Measurements from ENCODE around the gene KL. TPM values are rescaled to one million over a fixed set of nuclear protein-coding genes. Genes with fewer than 3 reads are reported as not detected.

Gene KL
- total RNA-seq, 1 donor, result 1.3 TPM

DNA sequence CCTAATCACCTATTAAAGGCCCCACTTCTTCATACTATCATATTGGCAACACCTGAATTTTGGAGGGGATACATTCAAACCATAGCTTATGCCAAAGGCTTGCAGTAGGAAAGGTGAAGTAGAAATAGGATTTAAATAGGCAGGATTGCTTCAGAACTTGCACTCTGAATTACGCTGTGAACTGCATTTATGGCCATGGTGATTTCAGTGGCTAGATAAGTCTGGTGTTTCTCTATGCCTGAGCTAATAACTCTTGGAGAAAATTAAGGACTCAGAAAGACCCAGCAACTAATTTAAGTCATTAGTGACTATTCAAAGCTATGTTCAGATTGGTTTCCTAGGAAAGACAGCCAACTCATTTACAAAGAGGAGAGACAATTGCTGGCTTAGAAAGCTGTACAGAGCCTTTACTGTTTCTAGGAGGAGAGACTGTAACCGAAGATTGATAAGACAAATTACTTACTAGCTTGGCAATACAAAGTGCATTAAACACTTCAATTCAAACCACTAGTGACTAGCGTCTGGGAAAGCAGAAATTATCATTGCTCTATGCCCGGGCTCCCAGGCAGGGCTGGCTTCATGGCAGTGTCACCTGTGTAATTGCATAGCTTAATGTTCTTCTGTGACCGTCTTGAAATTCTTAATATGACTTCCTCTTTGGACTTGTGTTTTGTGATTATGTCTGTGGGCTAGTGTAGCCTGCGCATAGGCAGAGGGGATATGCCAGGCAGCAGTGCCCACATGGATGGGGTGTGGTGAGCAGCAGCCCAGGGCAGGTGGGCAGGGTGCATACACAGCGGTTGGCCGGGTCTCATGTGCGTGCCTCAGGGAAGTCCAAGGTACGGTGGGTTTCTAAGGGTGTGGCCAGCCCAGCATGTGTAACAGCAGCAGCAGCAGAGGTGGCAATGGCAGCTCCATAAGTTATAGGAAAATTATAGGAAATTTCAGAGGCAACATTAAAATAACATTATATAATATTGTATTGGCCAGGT is 60.1 kb downstream of the KL start:
- no peak for DNase-seq (ENCODE audit: low read depth in 2 of 3, low spot score in 2 of 3)

DNA sequence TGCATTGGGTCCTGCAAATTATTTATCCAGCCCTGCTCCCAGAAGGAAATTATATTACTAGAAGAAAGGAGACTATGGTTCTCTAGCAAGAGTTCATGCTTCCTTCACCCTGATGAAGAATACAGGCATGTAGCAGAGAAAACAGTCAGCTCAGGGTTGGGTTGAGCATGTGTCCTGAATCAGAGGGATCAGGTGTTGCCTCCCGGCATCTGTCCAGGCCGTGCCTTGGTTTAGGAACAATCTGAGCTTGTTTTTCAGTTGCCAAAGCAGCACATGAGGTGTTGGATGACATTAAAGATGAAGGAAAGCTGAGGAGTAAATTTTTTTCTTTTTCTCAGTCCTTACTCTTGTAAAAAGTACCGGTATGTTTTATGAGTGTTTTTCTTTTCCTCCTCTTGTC is 62.0 kb downstream of the KL start:
- no peak for DNase-seq (ENCODE audit: low read depth in 2 of 3, low spot score in 2 of 3)

DNA sequence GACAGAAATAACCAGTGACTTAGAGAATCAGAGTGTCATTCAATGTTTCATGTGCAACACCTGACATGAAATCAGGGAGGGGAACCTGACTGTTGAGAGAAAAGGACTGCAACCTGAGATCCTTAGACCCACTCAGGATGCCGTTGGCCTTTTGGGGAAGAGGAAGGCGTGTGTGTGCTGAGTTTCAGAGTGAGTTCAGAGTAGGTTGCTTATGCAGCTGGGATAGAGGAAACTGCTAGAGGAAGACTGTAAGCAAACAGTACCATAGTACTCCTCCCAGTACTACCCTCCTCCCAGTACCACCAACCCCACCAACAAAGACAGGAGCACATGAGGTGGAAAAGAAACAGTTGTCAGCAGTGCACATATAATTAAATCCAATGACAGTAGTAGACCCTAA is 63.7 kb downstream of the KL start:
- DNase-seq (ENCODE audit: low read depth in 2 of 3, low spot score in 2 of 3), result no peak

DNA sequence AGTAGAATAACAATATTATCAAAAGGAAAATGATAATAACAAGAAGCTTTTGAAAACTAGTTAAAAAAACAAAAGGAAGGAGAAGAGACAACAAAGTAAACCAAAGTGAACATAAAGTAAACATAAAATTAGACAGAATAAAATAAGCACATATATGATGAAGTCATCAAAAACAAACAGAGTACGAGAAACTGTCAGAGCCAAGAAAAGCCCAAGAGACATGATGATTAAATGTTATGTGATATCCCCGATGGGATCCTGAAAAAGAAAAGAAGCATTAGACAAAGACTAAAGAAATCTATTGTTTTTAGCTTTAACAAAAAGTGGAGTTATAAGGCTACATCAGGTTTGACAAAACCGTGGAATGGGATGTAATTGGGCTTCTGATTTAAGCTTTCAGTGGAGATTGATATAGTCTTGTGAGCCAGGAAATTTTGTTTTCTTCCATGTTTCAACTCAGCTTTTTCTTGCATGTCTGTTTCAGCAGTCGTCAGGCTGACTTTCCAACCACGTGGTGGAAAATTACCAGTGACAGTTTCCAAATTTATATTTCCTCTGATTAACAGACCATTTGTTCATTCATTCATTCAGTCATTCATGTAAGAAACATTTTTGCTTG is 64.9 kb downstream of the KL start:
- no peak for DNase-seq (ENCODE audit: low read depth in 2 of 3, low spot score in 2 of 3)

DNA sequence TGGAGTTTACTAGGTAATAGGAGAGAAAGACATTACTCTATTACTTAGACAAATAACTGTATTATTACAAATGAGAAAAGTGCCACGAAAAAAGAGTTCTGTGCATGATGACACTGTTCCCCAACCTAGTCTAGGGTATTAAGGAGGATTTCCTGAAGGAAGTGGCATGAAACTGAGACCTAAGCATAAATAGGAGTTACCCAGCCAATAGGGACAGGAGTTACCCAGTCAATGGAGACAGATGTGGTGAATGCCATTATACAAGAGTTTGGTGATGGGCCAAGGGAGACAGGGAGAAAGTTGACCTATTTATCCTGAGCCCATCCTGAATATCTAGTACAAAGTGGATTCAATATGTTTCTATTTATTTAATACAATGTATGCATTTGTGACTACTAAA is 65.4 kb downstream of the KL start:
- DNase-seq (ENCODE audit: low read depth in 2 of 3, low spot score in 2 of 3), result no peak

DNA sequence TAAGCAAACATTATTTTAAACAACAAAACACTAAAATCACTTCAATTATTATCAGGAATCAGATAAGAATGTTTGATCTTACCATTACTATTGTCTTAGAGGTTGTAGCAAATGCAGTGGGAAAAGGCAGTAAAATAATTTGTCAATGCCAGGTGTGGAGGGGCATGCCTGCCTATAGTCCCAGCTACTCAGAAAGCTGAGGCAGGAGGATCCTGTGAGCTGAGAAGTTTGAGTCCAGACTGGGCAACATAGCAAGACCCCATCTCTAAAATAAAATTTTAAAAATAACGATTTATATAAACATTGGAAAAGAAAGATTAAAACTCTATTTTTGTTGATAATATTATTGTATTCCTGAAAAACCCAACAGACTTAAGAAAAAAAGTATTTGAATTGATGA is 66.8 kb downstream of the KL start:
- no peak for DNase-seq (ENCODE audit: low read depth in 2 of 3, low spot score in 2 of 3)

DNA sequence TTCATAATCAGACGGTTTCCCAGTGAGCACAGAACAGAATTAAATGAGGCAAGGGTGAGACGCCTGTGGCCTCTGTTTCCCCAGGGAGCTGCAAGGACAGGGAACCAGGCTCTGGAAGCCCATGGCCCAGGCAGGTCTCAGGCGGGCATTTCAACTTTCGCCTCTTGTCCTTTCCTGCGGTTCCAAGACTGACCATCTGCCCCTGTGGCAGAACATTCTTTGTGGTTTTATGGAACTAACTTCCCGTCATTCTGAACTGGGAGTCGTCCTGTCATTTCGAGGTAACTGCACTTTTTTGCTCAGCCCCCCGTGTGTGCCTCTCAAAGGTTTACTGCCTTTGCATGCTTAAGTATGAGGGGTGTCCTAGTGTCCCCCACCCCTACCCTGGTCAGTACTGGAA is 70.9 kb downstream of the KL start:
- DNase-seq (ENCODE audit: low read depth in 2 of 3, low spot score in 2 of 3), result no peak

DNA sequence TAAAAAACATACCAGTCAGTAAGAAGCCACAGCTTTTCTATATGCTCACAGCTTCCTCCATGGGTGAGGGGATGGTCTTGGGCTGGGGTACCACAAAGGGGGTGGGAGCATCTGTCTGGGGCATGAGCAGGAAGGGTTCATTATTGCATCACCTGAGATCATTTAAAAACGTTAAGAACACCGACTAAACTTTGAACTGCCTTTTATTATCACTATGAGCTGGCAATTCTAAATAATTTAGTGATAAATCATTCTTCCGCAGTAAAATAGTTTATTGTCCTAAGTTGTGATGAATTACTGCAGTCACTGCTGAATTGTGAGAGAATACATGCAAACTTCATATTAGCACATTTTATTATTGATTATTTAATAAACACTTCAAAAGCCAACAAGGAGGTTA is 71.6 kb downstream of the KL start:
- no peak for DNase-seq (ENCODE audit: low read depth in 2 of 3, low spot score in 2 of 3)

DNA sequence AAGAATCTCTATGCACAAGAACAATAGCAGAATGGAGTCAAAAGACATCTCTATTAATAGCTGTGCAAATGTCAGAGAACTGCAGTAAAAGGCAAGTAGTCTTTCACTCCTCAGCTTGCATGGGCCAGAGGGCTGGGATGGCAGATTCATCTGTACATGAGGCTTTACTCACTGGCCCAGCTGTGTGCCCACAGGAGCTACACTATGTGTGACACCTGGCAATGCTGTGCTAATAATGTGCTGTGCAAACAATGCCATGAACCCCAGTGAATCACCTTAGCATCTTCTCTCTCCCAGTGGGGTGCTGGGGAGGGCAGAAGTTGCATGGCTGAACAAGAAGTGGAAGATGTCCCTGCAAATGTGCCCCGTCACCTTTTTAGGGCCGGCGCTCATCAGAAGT is 73.1 kb downstream of the KL start:
- no peak for DNase-seq (ENCODE audit: low read depth in 2 of 3, low spot score in 2 of 3)

DNA sequence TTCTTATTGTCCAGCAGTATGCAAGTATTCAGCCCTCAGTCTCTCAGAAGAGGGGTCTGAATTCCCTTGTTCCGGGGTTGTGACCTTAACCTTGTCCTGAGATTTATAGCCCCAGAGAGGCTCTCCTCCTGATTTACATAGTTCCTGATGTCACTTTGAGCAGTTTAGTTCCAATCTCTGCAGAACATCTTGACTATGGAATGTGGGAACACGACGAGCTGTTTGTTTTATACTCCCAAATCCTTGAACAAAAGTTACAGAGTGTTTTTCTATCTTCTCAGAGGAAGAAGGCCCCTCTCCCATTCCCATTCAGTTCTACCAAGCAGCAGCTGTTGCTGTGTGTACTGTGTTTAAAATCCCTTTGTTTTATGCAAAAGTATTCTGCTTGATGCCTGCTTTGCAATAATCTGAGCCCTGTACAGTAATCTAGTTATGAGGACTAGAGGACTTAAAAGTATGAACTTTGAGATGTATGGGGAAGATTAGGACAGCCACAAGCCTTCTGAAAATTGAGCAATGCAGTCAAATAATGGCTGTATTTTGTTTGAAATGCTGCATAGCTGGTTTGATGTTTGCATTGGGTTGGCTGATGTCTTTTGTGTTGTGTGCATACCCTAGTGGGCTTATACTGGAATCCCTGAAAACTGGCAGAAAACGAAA is 74.7 kb downstream of the KL start:
- no peak for DNase-seq (ENCODE audit: low read depth in 2 of 3, low spot score in 2 of 3)

DNA sequence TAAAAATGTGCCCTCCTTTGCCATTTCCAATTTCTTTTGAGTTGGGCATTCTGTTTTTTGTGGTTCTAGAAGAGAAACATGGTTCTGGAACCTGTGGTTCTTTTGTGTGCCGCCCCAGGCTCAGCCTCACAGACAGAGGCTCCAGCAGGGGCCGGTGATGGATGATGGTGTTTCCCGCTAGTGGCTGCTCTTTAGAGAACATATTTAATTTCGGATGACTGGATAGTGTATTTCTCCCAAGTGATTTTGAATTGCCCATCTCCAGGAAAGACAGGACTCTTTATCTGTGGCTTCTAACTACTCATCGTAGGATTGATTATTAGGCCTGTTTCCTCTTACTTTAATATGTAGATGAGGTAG is 75.2 kb downstream of the KL start:
- DNase-seq (ENCODE audit: low read depth in 2 of 3, low spot score in 2 of 3), result no peak

DNA sequence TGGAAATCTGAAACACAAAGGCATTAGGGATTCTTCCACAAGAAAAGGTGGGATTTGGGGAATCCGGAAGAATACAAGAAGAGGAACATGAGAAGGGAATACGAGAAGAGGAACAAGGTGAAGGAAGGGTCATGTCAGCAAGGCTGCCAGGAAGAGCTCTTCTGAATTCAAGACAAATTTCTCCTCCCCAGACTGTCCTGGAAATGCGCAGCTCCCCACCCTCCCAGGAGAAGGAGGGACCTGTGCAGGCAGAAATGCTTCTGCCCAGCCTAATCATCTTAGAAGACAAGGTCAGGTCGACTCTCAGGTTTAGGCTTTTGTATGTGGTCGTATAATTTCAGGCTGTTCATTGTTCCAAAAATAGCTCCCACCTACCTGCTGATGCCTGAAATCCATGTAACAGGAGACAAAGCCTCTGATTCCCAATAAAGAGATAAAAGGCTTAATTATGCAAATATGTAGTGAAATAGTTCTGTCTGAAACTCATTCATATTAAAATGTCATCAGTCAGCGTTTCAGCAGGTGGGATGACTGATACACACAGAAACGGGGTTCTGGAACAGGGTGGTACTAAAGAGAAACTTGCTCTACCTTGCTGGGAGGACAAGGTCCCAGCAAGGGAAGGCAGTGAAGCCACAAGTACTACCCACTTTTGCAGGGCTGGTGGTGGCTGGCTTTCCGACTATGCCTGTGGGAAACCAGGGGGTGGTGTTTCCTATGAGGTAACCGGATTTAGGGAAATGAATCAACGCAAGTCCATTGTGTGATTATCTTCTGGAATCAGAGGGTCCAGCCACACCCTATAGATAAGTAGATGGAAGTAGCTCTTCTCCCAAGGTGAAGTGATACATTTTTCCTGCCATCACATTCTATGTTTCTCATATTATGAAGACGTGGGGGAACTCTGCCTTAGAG is 76.1 kb downstream of the KL start:
- DNase-seq (ENCODE audit: low read depth in 2 of 3, low spot score in 2 of 3), result no peak

DNA sequence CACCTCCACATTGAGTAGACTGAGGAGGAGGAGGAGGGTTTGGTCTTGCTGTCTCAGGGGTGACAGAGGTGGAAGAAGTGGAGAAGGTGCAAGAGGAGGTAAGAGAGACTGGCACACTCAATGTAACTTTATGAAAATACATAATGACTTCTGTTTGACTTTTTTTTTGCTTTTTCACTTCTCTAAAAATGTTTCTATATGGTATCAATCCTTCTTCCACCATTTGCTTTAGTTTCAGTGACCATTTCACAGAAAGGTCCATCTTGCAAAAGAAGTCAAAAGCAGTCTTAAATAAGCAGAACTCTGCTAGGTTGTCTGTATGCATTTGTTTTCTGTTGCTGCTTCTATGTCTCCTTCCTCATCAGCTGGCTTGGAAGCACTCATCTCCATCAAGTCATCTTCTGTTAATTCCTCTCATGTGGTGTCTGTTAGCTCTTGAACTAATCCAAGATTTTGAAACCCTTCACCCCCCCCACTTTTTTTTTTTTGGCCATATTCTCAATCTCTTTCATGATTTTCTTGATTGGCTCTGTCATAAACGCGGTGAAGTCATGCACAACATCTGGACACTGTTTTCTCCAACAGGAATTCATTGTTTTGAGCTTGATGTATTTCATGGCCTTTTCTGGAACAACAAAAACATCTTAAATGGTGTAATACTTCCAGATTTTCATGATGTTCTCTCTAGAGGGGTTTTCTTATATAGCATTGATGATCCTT is 80.8 kb downstream of the KL start:
- DNase-seq (ENCODE audit: low read depth in 2 of 3, low spot score in 2 of 3), result no peak

DNA sequence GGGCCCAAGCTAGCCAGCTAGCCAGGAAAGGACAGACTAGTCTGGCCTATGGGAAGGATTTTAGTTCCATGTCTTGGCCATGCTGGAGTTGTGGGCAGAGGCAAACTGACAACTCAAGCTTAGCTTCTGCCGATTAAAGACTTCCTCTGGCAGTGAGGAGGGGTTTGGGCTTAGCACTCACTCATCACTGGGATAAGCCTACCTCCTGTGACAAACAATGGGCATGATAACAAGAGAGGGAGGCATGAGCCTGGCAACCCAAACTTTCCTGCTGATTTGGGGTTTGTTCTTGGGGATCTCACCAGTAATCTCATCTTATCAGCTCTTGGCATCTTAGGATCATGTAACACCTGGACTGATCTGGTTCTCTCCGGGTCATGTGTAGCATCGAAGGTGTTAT is 83.6 kb downstream of the KL start:
- no peak for DNase-seq (ENCODE audit: low read depth in 2 of 3, low spot score in 2 of 3)

DNA sequence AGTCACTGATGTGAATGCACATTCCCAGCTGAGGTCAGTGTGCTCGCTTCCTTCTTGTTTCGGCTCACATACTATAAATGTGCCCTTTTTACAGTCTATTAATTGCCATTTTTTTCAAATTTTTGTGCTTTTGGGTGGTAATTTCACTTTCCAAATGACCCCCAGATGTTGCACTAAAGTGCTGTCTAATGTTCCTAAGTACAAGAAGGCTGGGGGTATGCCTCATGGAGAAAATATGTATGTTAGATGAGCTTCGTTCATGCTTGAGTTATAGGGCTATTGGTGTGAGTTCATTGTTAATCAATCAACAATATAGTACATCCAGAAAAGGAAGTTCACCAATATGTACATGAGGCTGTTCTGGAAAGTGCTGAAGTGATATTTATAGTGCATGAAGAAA is 84.7 kb downstream of the KL start:
- no peak for DNase-seq (ENCODE audit: low read depth in 2 of 3, low spot score in 2 of 3)

DNA sequence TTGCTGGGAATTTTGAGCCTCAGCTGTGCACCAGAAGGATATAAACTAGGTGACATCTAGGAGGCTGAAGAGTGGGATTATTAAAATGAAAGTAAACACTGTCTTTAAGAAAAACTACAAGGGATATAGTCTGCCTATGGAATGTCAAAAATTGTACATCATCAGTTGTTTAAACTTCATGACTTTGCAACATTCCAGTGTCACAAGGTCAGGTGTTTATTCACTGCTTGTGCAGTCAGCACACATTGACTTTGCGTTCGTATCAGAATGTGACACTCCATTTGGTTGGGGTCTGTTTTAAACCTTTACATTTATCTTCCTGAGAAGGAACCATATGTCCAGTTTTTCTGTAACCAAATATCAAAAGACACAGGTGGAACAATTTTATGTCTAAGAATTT is 85.6 kb downstream of the KL start:
- DNase-seq (ENCODE audit: low read depth in 2 of 3, low spot score in 2 of 3), result no peak

DNA sequence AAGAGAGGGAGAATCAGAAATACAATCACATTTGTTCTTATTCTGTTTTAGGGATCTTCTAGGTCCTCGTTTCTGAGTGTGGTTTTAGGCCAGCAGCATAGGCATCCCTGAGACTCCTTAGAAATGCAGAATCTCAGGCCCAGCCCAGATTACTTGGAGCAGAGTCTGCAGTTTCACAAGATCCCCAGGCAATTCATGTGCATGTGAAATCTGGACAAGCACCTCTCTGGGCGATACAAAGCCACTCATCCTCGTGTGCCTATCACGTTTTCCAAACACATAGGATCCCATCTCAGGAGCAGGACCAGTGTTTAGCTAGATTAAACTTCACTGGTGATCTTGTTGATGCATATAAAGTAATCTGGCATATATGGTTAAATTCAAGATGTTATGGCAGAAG is 87.2 kb downstream of the KL start:
- DNase-seq (ENCODE audit: low read depth in 2 of 3, low spot score in 2 of 3), result no peak

DNA sequence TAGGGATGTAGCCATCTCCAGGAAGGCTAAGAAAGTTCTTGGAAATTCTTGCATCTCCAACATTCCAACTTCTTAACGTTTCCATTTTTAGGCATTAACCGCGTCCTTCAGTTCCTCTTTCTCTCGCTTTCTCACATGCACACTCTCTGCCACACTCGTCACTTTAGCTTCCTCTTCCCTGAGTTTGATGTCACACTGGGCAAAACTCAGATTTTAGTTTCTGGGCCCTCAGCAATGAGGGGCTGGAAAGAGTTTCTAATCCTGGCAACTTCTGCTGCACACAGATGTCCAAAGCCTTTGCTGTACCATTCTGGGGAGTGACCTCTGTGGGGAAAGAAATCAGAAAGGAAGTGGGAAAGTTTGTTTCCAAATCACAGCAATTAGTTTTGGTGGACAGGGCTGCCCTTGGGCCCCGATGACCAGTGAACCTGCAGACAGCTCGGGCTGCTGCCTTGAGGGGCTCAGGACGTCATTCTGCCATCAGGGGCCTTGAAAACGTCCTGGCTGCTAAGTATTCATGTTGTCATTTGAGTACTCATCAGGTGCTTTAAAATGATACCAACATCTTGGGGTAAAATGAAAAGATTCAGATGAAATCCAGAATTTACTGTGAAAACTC is 89.3 kb downstream of the KL start:
- peak in 1 of 3 donors; percentile 19 for DNase-seq (ENCODE audit: low read depth in 2 of 3, low spot score in 2 of 3)

DNA sequence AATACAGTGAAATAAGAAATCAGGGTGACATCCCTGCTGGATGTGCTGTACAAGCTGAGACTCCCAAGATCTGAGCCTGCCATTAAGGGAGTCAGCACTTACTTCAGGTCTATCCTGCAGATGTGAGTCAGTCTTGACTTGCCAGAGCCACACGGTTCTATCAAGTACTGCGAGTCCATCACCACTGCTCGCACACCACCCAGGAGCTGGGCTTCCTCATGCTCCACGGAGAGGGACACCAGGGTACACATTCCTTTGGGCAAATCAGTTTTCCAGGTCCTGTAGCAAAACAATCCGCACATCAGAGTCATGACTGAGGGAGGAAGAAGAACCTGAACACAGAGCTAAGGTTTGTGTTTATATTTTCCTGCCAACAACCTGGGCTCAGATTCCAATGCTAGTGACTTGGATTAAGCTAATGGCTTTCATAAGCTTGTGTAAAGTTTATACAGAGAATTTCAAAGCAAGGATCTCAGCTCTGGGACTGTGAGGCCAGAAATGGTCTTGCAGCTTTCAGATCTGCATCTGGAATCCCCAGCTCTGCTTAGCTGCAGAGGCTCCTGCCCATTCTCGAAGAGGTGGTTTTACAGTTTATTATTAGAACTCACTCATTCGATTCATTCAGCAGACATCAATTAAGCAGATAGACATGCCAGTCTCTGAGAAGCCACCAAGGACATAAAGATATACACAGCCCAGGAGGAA is 90.6 kb downstream of the KL start:
- no peak for DNase-seq (ENCODE audit: low read depth in 2 of 3, low spot score in 2 of 3)
